Thymus (tissue), 2 donors: ENCODE results near the gene MRPL34. TPM values are rescaled to one million over a fixed set of nuclear protein-coding genes. Genes with fewer than 3 reads are reported as not detected.

ENCODE experiments used
- polyA plus RNA-seq: library from polyadenylated mRNA; stranded (reverse); fragments of 200-250 nt; gene quantifications from one replicate; pipeline ENCODE4 v1.2.3, GENCODE V29; 2013
- total RNA-seq: library from RNA; stranded (reverse); fragments of 120-200 nt; gene quantifications from one replicate; pipeline ENCODE4 v1.2.4, GENCODE V29; 2013
- donor health status: healthy.

The MRPL34 gene
- total and polyA plus RNA-seq, 2 donors, result 78.3 to 123 TPM

Other genes with a start within 250 kb of the MRPL34 start
- 12.8 TPM for gene HAUS8, start 230.4 kb upstream of the MRPL34 start, total RNA-seq
- gene HAUS8, start 230.4 kb upstream of the MRPL34 start, polyA plus RNA-seq, result 19.5 TPM
- gene MYO9B, start 230.1 kb upstream of the MRPL34 start, total RNA-seq, result 28.2 TPM
- gene MYO9B, start 230.1 kb upstream of the MRPL34 start, polyA plus RNA-seq, result 103 TPM
- gene USE1, start 90.5 kb upstream of the MRPL34 start, total RNA-seq, result 21.3 TPM
- gene USE1, start 90.5 kb upstream of the MRPL34 start, polyA plus RNA-seq, result 52.9 TPM
- 6.2 TPM for gene OCEL1, start 79.6 kb upstream of the MRPL34 start, total RNA-seq
- 24.8 TPM for gene OCEL1, start 79.6 kb upstream of the MRPL34 start, polyA plus RNA-seq
- gene NR2F6, start 60.0 kb upstream of the MRPL34 start, total RNA-seq, result 9.4 TPM
- gene NR2F6, start 60.0 kb upstream of the MRPL34 start, polyA plus RNA-seq, result 15.0 TPM
- gene USHBP1, start 41.1 kb upstream of the MRPL34 start, total RNA-seq, result 0.76 TPM
- gene USHBP1, start 41.1 kb upstream of the MRPL34 start, polyA plus RNA-seq, result 4.4 TPM
- gene BABAM1, start 38.4 kb upstream of the MRPL34 start, total RNA-seq, result 97.0 TPM
- gene BABAM1, start 38.4 kb upstream of the MRPL34 start, polyA plus RNA-seq, result 94.4 TPM
- gene ANKLE1, start 24.0 kb upstream of the MRPL34 start, total RNA-seq, result 1.6 TPM
- 0.64 TPM for gene ANKLE1, start 24.0 kb upstream of the MRPL34 start, polyA plus RNA-seq
- 9.7 TPM for gene ABHD8, start 2.4 kb upstream of the MRPL34 start, total RNA-seq
- 10.3 TPM for gene ABHD8, start 2.4 kb upstream of the MRPL34 start, polyA plus RNA-seq
- gene DDA1, start 3.7 kb downstream of the MRPL34 start, total RNA-seq, result 23.5 TPM
- 51.7 TPM for gene DDA1, start 3.7 kb downstream of the MRPL34 start, polyA plus RNA-seq
- gene ANO8, start 29.0 kb downstream of the MRPL34 start, total RNA-seq, result 2.2 TPM
- 13.5 TPM for gene ANO8, start 29.0 kb downstream of the MRPL34 start, polyA plus RNA-seq
- gene GTPBP3, start 31.7 kb downstream of the MRPL34 start, total RNA-seq, result 8.9 TPM
- gene GTPBP3, start 31.7 kb downstream of the MRPL34 start, polyA plus RNA-seq, result 17.4 TPM
- gene PLVAP, start 71.5 kb downstream of the MRPL34 start, total RNA-seq, result 11.7 TPM
- 57.1 TPM for gene PLVAP, start 71.5 kb downstream of the MRPL34 start, polyA plus RNA-seq
- gene CCDC194, start 88.3 kb downstream of the MRPL34 start, total RNA-seq, result 0.28 TPM
- 0.55 TPM for gene CCDC194, start 88.3 kb downstream of the MRPL34 start, polyA plus RNA-seq
- 107 TPM for gene BST2, start 99.8 kb downstream of the MRPL34 start, total RNA-seq
- gene BST2, start 99.8 kb downstream of the MRPL34 start, polyA plus RNA-seq, result 221 TPM
- gene MVB12A, start 114.2 kb downstream of the MRPL34 start, total RNA-seq, result 27.8 TPM
- gene MVB12A, start 114.2 kb downstream of the MRPL34 start, polyA plus RNA-seq, result 56.8 TPM
- gene TMEM221, start 142.8 kb downstream of the MRPL34 start, total RNA-seq, result 0.19 TPM
- gene TMEM221, start 142.8 kb downstream of the MRPL34 start, polyA plus RNA-seq, result 3.2 TPM
- gene NXNL1, start 155.1 kb downstream of the MRPL34 start, total RNA-seq, result not detected
- not detected for gene NXNL1, start 155.1 kb downstream of the MRPL34 start, polyA plus RNA-seq
- gene SLC27A1, start 164.7 kb downstream of the MRPL34 start, total RNA-seq, result 2.0 TPM
- 11.9 TPM for gene SLC27A1, start 164.7 kb downstream of the MRPL34 start, polyA plus RNA-seq
- 62.6 TPM for gene PGLS, start 205.8 kb downstream of the MRPL34 start, total RNA-seq
- 73.5 TPM for gene PGLS, start 205.8 kb downstream of the MRPL34 start, polyA plus RNA-seq
- 22.3 TPM for gene COLGALT1, start 249.8 kb downstream of the MRPL34 start, total RNA-seq
- gene COLGALT1, start 249.8 kb downstream of the MRPL34 start, polyA plus RNA-seq, result 69.5 TPM